H1 (cell line): ENCODE data around the gene ENPP4. TPM values are rescaled to one million over a fixed set of nuclear protein-coding genes. Genes with fewer than 3 reads are reported as not detected.
A peak's percentile ranks its signal among the peaks of the same experiment; 100 is the strongest.

Experiments
- ASH2L ChIP-seq: fragments of 200-600, 300-600 bp; sonication (generic); IDR thresholded peaks from one replicate; pipeline ENCODE4 v1.7.1; 2017; ENCODE audit warnings: low read length
- BRCA1 ChIP-seq: IDR thresholded peaks from 2 replicates; pipeline ENCODE4 v1.6.1; 2012; ENCODE audit warnings: low read depth, low read length, improper control_type of control experiment
- CHD1 ChIP-seq: IDR thresholded peaks from 2 replicates; pipeline ENCODE4 v1.6.1; 2012; ENCODE audit warnings: low read depth, low read length, improper control_type of control experiment
- CREB1 ChIP-seq: IDR thresholded peaks from 2 replicates; pipeline ENCODE4 v1.6.1; 2012; ENCODE audit warnings: inconsistent platforms
- EZH2 ChIP-seq: fragments of 200-600 bp; sonication (generic); IDR thresholded peaks from 2 replicates; pipeline ENCODE4 v1.7.1; 2012; ENCODE audit warnings: low read depth, mild to moderate bottlenecking, moderate library complexity, low read length, inconsistent platforms; ENCODE audit not compliant: severe bottlenecking
- HDAC6 ChIP-seq: IDR thresholded peaks from one replicate; pipeline ENCODE4 v1.7.1; 2012; ENCODE audit warnings: low read depth, mild to moderate bottlenecking, inconsistent platforms, low read length, moderate library complexity
- KDM4A ChIP-seq: IDR thresholded peaks from one replicate; pipeline ENCODE4 v1.7.1; 2012; ENCODE audit warnings: low read depth, mild to moderate bottlenecking, moderate library complexity, low read length, inconsistent platforms; ENCODE audit not compliant: severe bottlenecking
- NANOG ChIP-seq: IDR thresholded peaks from 2 replicates; pipeline ENCODE4 v1.6.1; 2011; ENCODE audit warnings: low read length, low read depth, mild to moderate bottlenecking, inconsistent platforms; ENCODE audit not compliant: insufficient read depth, poor library complexity, severe bottlenecking
- SP4 ChIP-seq: IDR thresholded peaks from 2 replicates; pipeline ENCODE4 v1.6.1; 2012; ENCODE audit warnings: low read length, inconsistent platforms
- SRF ChIP-seq: IDR thresholded peaks from 2 replicates; pipeline ENCODE4 v1.6.1; 2011; ENCODE audit warnings: mild to moderate bottlenecking, low read depth, low read length, moderate library complexity
- TAF1 ChIP-seq: IDR thresholded peaks from 2 replicates; pipeline ENCODE4 v1.6.1; 2011; ENCODE audit warnings: mild to moderate bottlenecking, low read depth, low read length
- TBP ChIP-seq: IDR thresholded peaks from 2 replicates; pipeline ENCODE4 v1.6.1; 2011; ENCODE audit warnings: low read depth, low read length, improper control_type of control experiment
- TCF12 ChIP-seq: IDR thresholded peaks from 2 replicates; pipeline ENCODE4 v1.6.1; 2011; ENCODE audit warnings: low read depth, mild to moderate bottlenecking, low read length
- TEAD4 ChIP-seq: IDR thresholded peaks from 2 replicates; pipeline ENCODE4 v1.6.1; 2012; ENCODE audit warnings: low read depth, low read length, inconsistent platforms, mixed read lengths
- USF2 ChIP-seq: IDR thresholded peaks from 2 replicates; pipeline ENCODE4 v1.6.1; 2011; ENCODE audit warnings: low read length, improper control_type of control experiment
- YY1 ChIP-seq: IDR thresholded peaks from 2 replicates; pipeline ENCODE4 v1.6.1; 2011; ENCODE audit warnings: low read depth, mild to moderate bottlenecking, low read length
- polyA plus RNA-seq, 7 experiments: library from polyadenylated mRNA; depleted of rRNA in 3 of 7; stranded (reverse) in 5 of 7; unstranded in 2 of 7; fragments of >200 nt in 5 of 7; fragments of 200-250 nt in 2 of 7; gene quantifications; 1 replicate in 5 of 7; 2 replicates in 1 of 7; 4 replicates in 1 of 7; pipeline versions ENCODE4 v1.2.1 to v1.2.3, GENCODE V29; 2011 to 2013; ENCODE audit warnings: missing spikeins in 2 of 7, mixed read lengths in 2 of 7
- total RNA-seq: library from RNA; stranded (reverse); fragmentation: NEBNext Ultra II Directional; extraction: Animal tissue kit (Norgen Biotek cat#: 25700); gene quantifications from 2 replicates; pipeline ENCODE4 v1.2.1, GENCODE V29; 2021

The ENPP4 gene
- total and polyA plus RNA-seq, 2 of the 8 experiments (the other 6 are each of a cell fraction or from before 2014, with no cell fraction given) = 2.0 to 4.4 TPM

GRCh38 chr6:46170357-46171289 lies 40.8 kb downstream of the ENPP4 start, which contains the start of gene ENPP5 (continued):
- TF ChIP-seq HDAC6 (no peak), USF2 (peak; percentile 57), TEAD4 (no peak), TBP (peak; percentile 30), TAF1 (peak; percentile 73), SRF (no peak), BRCA1 (no peak), NANOG (no peak), YY1 (no peak), KDM4A (peak; percentile 86), SP4 (no peak), ASH2L (peak; percentile 98), CREB1 (no peak), EZH2 (no peak), CHD1 (no peak), TCF12 (0 out of 2 replicates have a peak, but pooled peaks have one; percentile 5)
